ENCODE data around the gene CARNS1.

Gene CARNS1

GRCh38 chr11:67368621-67369020 lies 46.9 kb upstream of the CARNS1 start:
- peak; percentile 54 to 89 (median 88) for DNase-seq
- ChIA-PET POLR2A (no interaction called here), CTCF (interaction anchor here (1.8 to 25.8 kb wide), 3 partner anchors 10 to 17 kb away, joined by 9 to 892 read pairs (median 74); partner anchors contain the start of gene POLD4)
- no peaks in the 10 kb centered on the region for H3K9me3 ChIP-seq (ENCODE audit: control extremely low read depth in 1 of 5, control insufficient read depth in 4 of 5, insufficient read depth in 2 of 5, low read depth in 1 of 5, low read length in 4 of 5)
- H3K27ac ChIP-seq (ENCODE audit: insufficient read depth in 1 of 2, low read depth in 1 of 2, low read length in 2 of 2, poor library complexity in 1 of 2, severe bottlenecking in 2 of 2): no peak overlapping the region
- peaks cover 0 to 91% (median 81%) of the 10 kb centered on the region in 4 experiments for H3K4me1 ChIP-seq (ENCODE audit: control extremely low read depth in 1 of 4, control insufficient read depth in 4 of 4, insufficient read depth in 4 of 4, low read length in 3 of 4)
- no peaks in the 10 kb centered on the region for H3K36me3 ChIP-seq (ENCODE audit: control insufficient read depth in 4 of 4, insufficient read depth in 4 of 4, low read length in 3 of 4)
- H3K27me3 ChIP-seq (replicated peaks in 2 of 5; ENCODE audit: control insufficient read depth in 4 of 5, insufficient read depth in 5 of 5, low read length in 4 of 5): peaks cover 0 to 10% (median 0%) of the 10 kb centered on the region in 5 experiments
- no peak overlapping the region for H3K4me3 ChIP-seq (ENCODE audit: control insufficient read depth in 1 of 7, extremely low read depth in 1 of 7, insufficient read depth in 4 of 7, low read depth in 2 of 7, low read length in 6 of 7)
- 0% methylated on average over 2 of the region's 3 CpGs for whole genome bisulfite sequencing (ENCODE audit: insufficient coverage)

GRCh38 chr11:67369275-67369674 lies 46.2 kb upstream of the CARNS1 start:
- WGBS (ENCODE audit: insufficient coverage): 78% methylated on average over 7 of the region's 8 CpGs
- H3K4me1 ChIP-seq (ENCODE audit: control extremely low read depth in 1 of 4, control insufficient read depth in 4 of 4, insufficient read depth in 4 of 4, low read length in 3 of 4): peaks cover 0 to 91% (median 81%) of the 10 kb centered on the region in 4 experiments
- POLR2A ChIA-PET: no interaction called here
- H3K4me3 ChIP-seq (ENCODE audit: control insufficient read depth in 1 of 7, extremely low read depth in 1 of 7, insufficient read depth in 4 of 7, low read depth in 2 of 7, low read length in 6 of 7): no peak overlapping the region
- H3K36me3 ChIP-seq (ENCODE audit: control insufficient read depth in 4 of 4, insufficient read depth in 4 of 4, low read length in 3 of 4): no peaks in the 10 kb centered on the region
- H3K9me3 ChIP-seq (ENCODE audit: control extremely low read depth in 1 of 5, control insufficient read depth in 4 of 5, insufficient read depth in 2 of 5, low read depth in 1 of 5, low read length in 4 of 5): no peaks in the 10 kb centered on the region
- peaks cover 0 to 12% (median 0%) of the 10 kb centered on the region in 5 experiments for H3K27me3 ChIP-seq (replicated peaks in 2 of 5; ENCODE audit: control insufficient read depth in 4 of 5, insufficient read depth in 5 of 5, low read length in 4 of 5)
- H3K27ac ChIP-seq (ENCODE audit: insufficient read depth in 1 of 2, low read depth in 1 of 2, low read length in 2 of 2, poor library complexity in 1 of 2, severe bottlenecking in 2 of 2): no peak overlapping the region
- DNase-seq: no peak
- CTCF ChIA-PET: interaction anchor here (0.7 to 25.8 kb wide), 4 partner anchors 10 to 17 kb away, joined by 3 to 892 read pairs (median 42); partner anchors contain the start of gene POLD4

DNA sequence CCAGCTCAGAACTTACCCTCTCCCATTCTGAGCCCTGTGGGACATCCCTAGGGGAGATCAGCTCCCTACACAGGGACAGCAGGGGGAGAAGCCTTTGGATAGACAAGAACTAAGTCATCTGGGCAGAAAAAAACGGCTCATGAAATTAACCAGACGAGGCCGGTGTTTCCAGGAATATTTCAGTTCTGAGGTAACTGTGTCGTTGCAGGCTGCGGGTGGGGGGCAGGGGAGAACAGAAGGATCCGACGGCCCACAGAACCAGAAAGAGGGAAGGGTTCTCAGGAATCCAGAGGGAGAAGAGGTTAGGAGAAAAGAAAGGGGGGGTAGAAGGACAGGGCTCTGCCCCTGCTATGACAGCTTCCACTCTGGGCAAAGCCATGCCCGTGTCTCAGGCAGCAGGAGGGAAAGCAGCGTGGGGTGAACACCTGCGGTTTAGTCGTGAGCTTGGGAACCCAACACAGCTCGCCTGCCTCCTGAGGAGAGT lies 45.6 kb upstream of the CARNS1 start:
- H3K4me3 ChIP-seq (ENCODE audit: control insufficient read depth in 1 of 7, extremely low read depth in 1 of 7, insufficient read depth in 4 of 7, low read depth in 2 of 7, low read length in 6 of 7): no peak overlapping the region
- H3K9me3 ChIP-seq (ENCODE audit: control extremely low read depth in 1 of 5, control insufficient read depth in 4 of 5, insufficient read depth in 2 of 5, low read depth in 1 of 5, low read length in 4 of 5): no peaks in the 10 kb centered on the region
- no peak for DNase-seq
- no peak overlapping the region for H3K27ac ChIP-seq (ENCODE audit: insufficient read depth in 1 of 2, low read depth in 1 of 2, low read length in 2 of 2, poor library complexity in 1 of 2, severe bottlenecking in 2 of 2)
- H3K27me3 ChIP-seq (replicated peaks in 2 of 5; ENCODE audit: control insufficient read depth in 4 of 5, insufficient read depth in 5 of 5, low read length in 4 of 5): peaks cover 0 to 18% (median 0%) of the 10 kb centered on the region in 5 experiments
- POLR2A ChIA-PET: no interaction called here
- peaks cover 0 to 91% (median 81%) of the 10 kb centered on the region in 4 experiments for H3K4me1 ChIP-seq (ENCODE audit: control extremely low read depth in 1 of 4, control insufficient read depth in 4 of 4, insufficient read depth in 4 of 4, low read length in 3 of 4)
- no peaks in the 10 kb centered on the region for H3K36me3 ChIP-seq (ENCODE audit: control insufficient read depth in 4 of 4, insufficient read depth in 4 of 4, low read length in 3 of 4)
- 59% methylated on average over 12 of the region's 12 CpGs for whole genome bisulfite sequencing (ENCODE audit: insufficient coverage)
- CTCF ChIA-PET: interaction anchor here (0.7 to 25.8 kb wide), 8 partner anchors 9 to 130 kb away, joined by 3 to 892 read pairs (median 8); partner anchors contain the start of genes POLD4 and RAD9A

DNA sequence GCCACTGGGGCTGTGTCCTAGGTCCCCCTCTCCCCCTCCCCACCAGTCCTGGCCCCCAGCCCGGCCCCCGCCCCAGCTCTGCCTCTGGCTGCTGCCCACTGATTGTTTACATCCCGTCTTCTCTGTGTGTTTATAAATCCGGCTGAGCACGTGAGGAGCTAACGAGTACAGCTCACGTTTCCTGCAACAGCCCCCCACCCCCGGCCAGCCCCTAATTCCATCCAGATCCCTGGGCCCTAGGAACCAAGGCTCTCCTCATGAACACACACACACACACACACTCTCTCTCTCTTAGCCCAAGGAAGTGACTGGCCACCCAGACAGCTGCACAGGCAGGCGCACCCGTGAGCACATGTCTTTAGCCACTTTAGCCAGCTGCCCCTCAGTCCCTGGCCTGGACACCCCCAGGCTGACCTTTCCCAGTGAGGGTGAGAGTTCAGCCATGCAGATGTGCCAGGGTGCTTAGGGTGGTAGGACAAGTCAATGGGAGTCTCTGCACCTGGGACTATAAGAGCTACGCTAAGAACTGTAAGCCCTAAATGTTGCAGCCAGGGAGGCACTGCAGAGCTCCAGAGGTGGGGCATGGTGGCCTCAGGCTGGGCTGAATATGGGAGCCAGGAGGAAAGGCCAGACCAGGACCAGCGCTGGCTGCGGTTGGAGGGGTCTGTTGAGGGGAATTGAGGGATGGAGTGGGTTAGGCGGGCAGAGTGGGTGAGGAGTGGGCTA lies 45.0 kb upstream of the CARNS1 start:
- ChIA-PET CTCF (interaction anchor here (0.7 to 25.8 kb wide), 12 partner anchors 9 to 291 kb away, joined by 3 to 892 read pairs (median 5); partner anchors contain the start of genes POLD4 and RAD9A), POLR2A (interaction anchor here (1.9 kb wide), 1 partner anchor 17 kb away, joined by 8 read pairs; the partner anchor contains the start of gene POLD4)
- DNase-seq: no peak
- WGBS (ENCODE audit: insufficient coverage): 62% methylated on average over 11 of the region's 14 CpGs
- Histone ChIP-seq H3K4me3 (ENCODE audit: control insufficient read depth in 1 of 7, extremely low read depth in 1 of 7, insufficient read depth in 4 of 7, low read depth in 2 of 7, low read length in 6 of 7) (no peak overlapping the region), H3K9me3 (ENCODE audit: control extremely low read depth in 1 of 5, control insufficient read depth in 4 of 5, insufficient read depth in 2 of 5, low read depth in 1 of 5, low read length in 4 of 5) (no peaks in the 10 kb centered on the region), H3K27ac (ENCODE audit: insufficient read depth in 1 of 2, low read depth in 1 of 2, low read length in 2 of 2, poor library complexity in 1 of 2, severe bottlenecking in 2 of 2) (no peak overlapping the region), H3K36me3 (ENCODE audit: control insufficient read depth in 4 of 4, insufficient read depth in 4 of 4, low read length in 3 of 4) (no peaks in the 10 kb centered on the region), H3K4me1 (ENCODE audit: control extremely low read depth in 1 of 4, control insufficient read depth in 4 of 4, insufficient read depth in 4 of 4, low read length in 3 of 4) (peaks cover 0 to 89% (median 79%) of the 10 kb centered on the region in 4 experiments), H3K27me3 (replicated peaks in 2 of 5; ENCODE audit: control insufficient read depth in 4 of 5, insufficient read depth in 5 of 5, low read length in 4 of 5) (peaks cover 0 to 18% (median 0%) of the 10 kb centered on the region in 5 experiments)

DNA sequence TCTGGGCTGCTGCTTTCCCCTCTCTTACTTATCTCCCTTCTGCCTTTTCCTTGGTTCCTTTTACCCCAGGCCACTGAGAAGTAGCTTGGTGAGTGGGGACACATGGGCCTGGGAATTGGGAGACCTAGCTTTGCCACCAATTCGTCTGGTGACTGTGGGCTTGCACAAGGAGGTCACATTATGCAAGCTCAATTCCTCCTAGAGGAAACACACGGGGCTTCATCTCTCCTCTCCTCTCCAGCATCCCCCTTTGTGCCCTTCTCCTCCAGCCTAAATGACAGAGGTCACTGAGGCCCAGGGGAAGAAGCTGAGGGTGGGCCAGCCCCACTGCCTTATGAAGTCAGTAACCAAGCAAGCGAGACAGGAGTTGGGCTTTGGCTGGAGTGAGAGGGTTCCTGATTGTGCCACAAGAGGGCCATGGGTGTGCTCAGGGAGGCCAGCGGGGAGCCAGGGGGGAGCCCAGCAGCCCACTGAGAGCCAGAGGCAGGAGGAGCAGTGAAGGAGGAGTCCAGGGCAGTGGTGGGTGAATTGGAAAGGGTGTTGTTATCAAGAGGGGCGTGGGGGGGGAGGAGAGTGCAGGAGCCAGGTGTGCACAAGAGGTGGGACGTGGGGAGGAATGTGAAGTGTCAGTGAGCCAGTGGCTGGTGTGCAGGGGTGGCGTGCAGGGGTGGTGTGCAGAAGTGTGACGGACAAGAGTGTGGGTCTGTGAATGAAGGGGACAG lies 44.1 kb upstream of the CARNS1 start:
- no peak overlapping the region for H3K27ac ChIP-seq (ENCODE audit: insufficient read depth in 1 of 2, low read depth in 1 of 2, low read length in 2 of 2, poor library complexity in 1 of 2, severe bottlenecking in 2 of 2)
- 33% methylated on average over 7 of the region's 8 CpGs for WGBS (ENCODE audit: insufficient coverage)
- no peaks in the 10 kb centered on the region for H3K9me3 ChIP-seq (ENCODE audit: control extremely low read depth in 1 of 5, control insufficient read depth in 4 of 5, insufficient read depth in 2 of 5, low read depth in 1 of 5, low read length in 4 of 5)
- H3K27me3 ChIP-seq (replicated peaks in 2 of 5; ENCODE audit: control insufficient read depth in 4 of 5, insufficient read depth in 5 of 5, low read length in 4 of 5): peaks cover 0 to 18% (median 0%) of the 10 kb centered on the region in 5 experiments
- peak overlapping the region in 2 of 7 experiments; percentile 47 to 62 for H3K4me3 ChIP-seq (ENCODE audit: control insufficient read depth in 1 of 7, extremely low read depth in 1 of 7, insufficient read depth in 4 of 7, low read depth in 2 of 7, low read length in 6 of 7)
- H3K36me3 ChIP-seq (ENCODE audit: control insufficient read depth in 4 of 4, insufficient read depth in 4 of 4, low read length in 3 of 4): no peaks in the 10 kb centered on the region
- CTCF ChIA-PET: interaction anchor here (0.8 to 25.8 kb wide), 11 partner anchors 8 to 132 kb away, joined by 3 to 892 read pairs (median 3); partner anchors contain the start of genes POLD4 and RAD9A
- peaks cover 0 to 83% (median 75%) of the 10 kb centered on the region in 4 experiments for H3K4me1 ChIP-seq (ENCODE audit: control extremely low read depth in 1 of 4, control insufficient read depth in 4 of 4, insufficient read depth in 4 of 4, low read length in 3 of 4)
- DNase-seq: peak; percentile 46 to 68 (median 65)
- POLR2A ChIA-PET: interaction anchor here (1.9 kb wide), 1 partner anchor 18 kb away, joined by 8 read pairs; the partner anchor contains the start of gene POLD4

GRCh38 chr11:67371911-67372320 lies 43.6 kb upstream of the CARNS1 start:
- peak in 1 of 3 donors; percentile 27 for DNase-seq
- peak overlapping the region in 5 of 7 experiments; percentile 1 to 66 (median 47) for H3K4me3 ChIP-seq (ENCODE audit: control insufficient read depth in 1 of 7, extremely low read depth in 1 of 7, insufficient read depth in 4 of 7, low read depth in 2 of 7, low read length in 6 of 7)
- H3K9me3 ChIP-seq (ENCODE audit: control extremely low read depth in 1 of 5, control insufficient read depth in 4 of 5, insufficient read depth in 2 of 5, low read depth in 1 of 5, low read length in 4 of 5): no peaks in the 10 kb centered on the region
- ChIA-PET POLR2A (interaction anchor here (1.9 kb wide), 1 partner anchor 18 kb away, joined by 8 read pairs; the partner anchor contains the start of gene POLD4), CTCF (interaction anchor here (1.2 to 25.8 kb wide), 4 partner anchors 10 to 26 kb away, joined by 3 to 892 read pairs (median 44); partner anchors contain the start of gene POLD4)
- WGBS (ENCODE audit: insufficient coverage): 8% methylated on average over 12 of the region's 16 CpGs
- H3K27ac ChIP-seq (ENCODE audit: insufficient read depth in 1 of 2, low read depth in 1 of 2, low read length in 2 of 2, poor library complexity in 1 of 2, severe bottlenecking in 2 of 2): no peak overlapping the region
- H3K27me3 ChIP-seq (replicated peaks in 2 of 5; ENCODE audit: control insufficient read depth in 4 of 5, insufficient read depth in 5 of 5, low read length in 4 of 5): peaks cover 0 to 18% (median 0%) of the 10 kb centered on the region in 5 experiments
- peaks cover 0 to 77% (median 73%) of the 10 kb centered on the region in 4 experiments for H3K4me1 ChIP-seq (ENCODE audit: control extremely low read depth in 1 of 4, control insufficient read depth in 4 of 4, insufficient read depth in 4 of 4, low read length in 3 of 4)
- H3K36me3 ChIP-seq (ENCODE audit: control insufficient read depth in 4 of 4, insufficient read depth in 4 of 4, low read length in 3 of 4): no peaks in the 10 kb centered on the region

Measured in common myeloid progenitor, CD34-positive (primary cell).